ENCODE data around the gene MYO3B.
"Not testable (repeated sequence)": the region's sequence is repeated elsewhere in the genome, so short reads cannot be mapped to it uniquely, and the experiment has no call there.

The MYO3B gene

GRCh38 chr2:170530803-170531564, 353.0 kb downstream of the MYO3B start:
- DNase-seq, result no peak

GRCh38 chr2:170531876-170532275, 353.9 kb downstream of the MYO3B start:
- DNase-seq, result no peak

- no peak for DNase-seq
These were observed 355.2 kb downstream of the MYO3B start for GRCh38 chr2:170533156-170533555.

- no peak for DNase-seq
These were observed 357.6 kb downstream of the MYO3B start for GRCh38 chr2:170535552-170535951.

GRCh38 chr2:170544817-170545216, 366.9 kb downstream of the MYO3B start:
- DNase-seq, result no peak

- no peak for DNase-seq
These were observed 370.4 kb downstream of the MYO3B start for GRCh38 chr2:170548304-170548703.

DNA sequence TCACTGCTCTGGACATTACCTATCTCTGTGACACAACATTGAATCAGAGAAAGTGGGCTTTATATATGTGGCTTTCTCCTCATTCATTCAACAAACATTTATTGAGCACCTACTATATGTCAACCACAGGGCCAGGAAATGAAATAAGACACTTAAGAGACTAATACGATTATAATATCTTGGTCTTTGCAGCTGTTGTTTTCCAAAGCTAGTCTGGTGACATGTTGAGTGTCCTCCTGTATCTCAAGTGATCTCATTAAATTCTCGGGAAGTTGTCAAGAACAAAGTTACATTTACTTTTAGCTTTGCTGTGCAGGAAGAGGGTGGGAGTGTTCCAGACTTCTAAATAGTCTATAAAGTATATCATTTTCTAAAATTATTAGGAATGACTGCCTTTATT, 372.6 kb downstream of the MYO3B start:
- no peak for DNase-seq

GRCh38 chr2:170551899-170552298, 374.0 kb downstream of the MYO3B start:
- not testable (repeated sequence) for DNase-seq

DNA sequence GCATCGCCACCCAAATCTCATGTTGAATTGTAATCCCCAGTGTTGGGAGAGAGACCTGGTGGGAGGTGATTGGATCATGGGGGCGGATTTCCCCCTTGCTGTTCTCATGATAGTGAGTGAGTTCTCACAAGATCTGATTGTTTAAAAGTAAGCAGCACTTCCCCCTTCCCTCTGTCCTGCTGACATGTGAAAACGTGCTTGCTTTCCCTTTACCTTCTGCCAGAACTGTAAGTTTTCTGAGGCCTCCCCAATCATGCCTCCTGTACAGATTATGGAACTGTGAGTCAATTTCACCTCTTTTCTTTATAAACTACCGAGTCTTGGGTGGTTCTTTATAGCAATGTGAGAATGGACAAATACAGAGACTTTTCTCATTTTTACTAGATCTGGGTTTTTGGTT, 375.8 kb downstream of the MYO3B start:
- DNase-seq, result no peak

GRCh38 chr2:170554278-170554955, 376.5 kb downstream of the MYO3B start:
- DNase-seq, result no peak

GRCh38 chr2:170562928-170563327, 385.0 kb downstream of the MYO3B start:
- no peak for DNase-seq

DNA sequence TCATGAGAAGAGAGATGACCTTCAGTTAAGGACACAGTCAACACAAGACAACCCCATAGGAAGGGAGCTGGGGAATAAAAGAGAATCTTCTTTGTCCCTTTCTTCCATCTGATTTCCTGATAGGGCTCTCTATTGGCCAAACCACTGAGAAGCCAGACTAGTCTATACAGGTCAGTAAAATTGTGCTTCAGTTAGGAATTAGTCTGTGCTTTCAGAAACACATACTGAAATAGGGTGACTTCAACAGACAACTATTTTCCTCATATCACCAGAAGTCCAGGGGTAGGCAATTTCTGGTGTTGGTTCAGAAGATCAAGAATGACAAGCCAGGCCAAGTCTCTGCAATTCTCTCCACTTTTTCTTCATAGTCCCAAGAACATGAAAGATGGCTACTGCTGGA, 385.5 kb downstream of the MYO3B start:
- DNase-seq, result no peak

DNA sequence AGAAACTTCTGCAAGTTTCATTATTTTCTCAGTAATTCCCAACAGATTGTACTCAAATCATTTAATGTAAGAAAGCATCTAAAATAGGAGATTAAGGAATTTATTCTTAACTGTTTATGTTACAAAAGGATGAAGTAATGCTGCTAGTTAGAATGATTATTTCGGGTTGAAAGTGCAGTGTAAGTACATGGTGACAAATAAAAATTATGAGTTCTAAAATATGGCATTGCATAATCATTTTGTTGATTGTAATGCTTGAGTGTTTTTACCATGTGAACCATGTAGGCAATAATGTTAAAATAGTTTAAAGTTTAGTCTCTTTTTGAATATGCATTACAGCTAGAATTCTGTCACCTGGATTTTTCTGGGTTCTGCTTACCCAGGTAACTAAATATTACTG, 388.2 kb downstream of the MYO3B start:
- DNase-seq, result no peak

DNA sequence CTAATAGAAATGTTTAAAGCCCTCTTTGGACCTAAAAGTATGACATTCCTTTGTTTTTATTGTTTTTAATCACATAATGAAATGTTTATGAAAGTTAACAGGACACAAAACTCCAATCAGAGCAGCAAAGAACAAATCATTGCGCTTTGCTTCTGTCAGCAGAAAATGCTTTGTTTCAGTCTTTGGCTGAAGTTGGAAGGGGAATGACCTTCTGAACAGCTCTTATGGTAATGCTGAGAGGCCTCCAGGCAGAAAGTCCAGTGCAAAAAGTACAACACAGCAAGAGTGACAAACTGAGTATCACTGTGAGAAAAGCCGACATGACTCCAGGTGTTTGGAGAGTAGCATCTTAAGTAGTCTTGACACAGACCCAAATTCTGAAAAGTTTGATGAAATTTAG, 389.5 kb downstream of the MYO3B start:
- no peak for DNase-seq

- no peak for DNase-seq
These were observed 390.6 kb downstream of the MYO3B start for GRCh38 chr2:170568511-170568910.

GRCh38 chr2:170571612-170572011, 393.7 kb downstream of the MYO3B start:
- DNase-seq, result no peak

DNA sequence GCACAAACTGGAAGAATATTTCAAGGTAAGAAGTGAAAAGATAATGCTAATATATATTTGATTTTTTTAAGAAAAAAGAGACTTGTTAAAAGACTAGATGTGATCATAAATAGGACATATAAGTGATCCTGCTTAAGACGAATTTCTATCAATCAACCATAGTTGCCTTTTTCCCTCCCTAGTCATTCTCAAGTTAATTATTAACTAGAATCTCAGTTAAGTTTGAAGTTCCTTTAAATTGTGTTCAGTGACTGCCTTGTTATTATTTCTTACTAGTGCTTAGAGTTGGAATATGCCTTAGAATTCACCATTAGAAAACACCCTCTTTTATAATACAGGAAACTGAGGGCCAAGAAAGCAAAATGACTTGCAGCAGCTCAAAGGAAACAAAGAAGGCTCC, 395.7 kb downstream of the MYO3B start:
- no peak for DNase-seq

DNA sequence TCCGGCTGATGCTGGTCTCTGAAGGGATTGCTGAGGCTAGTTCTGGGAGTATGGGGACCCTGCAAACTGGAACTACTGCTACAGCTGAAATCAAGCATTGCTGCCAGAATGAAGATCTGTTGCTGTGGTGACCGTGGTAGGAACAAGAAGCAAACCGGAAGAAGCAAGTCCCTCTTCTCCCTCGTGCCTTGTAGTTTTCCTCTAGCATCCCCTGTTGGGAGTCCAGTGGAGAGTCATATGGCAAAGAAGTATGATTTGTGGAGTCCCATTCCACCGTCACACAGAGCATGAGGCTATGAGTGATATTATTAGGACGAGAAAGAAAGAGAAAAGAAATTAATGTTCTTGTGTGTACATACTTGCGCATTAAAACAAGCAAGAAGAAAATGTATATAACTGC, 398.3 kb downstream of the MYO3B start:
- no peak for DNase-seq

DNA sequence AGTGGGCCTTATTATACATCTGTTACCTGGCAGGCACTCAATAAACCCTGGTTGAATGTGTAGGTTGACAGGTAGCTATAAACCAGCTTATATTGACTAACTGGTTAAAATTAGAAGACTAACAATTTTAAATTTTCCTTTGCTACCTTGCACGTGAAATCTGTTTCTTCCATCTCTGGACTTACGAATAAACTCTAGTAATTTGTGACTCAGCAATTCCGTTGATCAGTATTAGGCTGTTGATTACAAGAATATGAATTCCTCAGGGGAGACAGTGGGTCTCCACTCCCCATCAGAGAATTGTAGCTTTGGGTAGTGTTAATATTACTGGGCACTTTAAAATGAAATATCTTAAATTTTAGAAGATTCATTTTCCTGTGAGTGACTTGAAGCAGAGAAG, 399.4 kb downstream of the MYO3B start:
- DNase-seq, result no peak

DNA sequence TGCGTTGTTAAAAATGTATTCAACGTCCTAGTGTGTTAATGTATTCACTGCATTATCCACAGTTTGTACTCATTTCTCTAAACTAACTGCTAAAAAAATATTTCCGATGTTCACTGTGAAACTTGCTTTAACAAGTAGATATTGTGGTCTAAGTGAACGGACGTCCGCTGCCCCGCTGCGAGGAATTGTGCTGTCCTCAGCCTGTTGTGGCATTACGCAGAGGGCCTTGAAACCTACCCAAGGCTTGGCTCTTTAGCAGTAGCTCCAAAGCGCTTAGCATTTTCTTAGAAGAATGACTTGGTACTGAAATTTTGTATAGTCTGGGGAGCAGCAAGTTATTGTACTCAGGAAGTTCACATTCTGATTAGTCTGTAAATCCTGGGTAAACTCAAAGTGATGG, 400.7 kb downstream of the MYO3B start:
- no peak for DNase-seq

DNA sequence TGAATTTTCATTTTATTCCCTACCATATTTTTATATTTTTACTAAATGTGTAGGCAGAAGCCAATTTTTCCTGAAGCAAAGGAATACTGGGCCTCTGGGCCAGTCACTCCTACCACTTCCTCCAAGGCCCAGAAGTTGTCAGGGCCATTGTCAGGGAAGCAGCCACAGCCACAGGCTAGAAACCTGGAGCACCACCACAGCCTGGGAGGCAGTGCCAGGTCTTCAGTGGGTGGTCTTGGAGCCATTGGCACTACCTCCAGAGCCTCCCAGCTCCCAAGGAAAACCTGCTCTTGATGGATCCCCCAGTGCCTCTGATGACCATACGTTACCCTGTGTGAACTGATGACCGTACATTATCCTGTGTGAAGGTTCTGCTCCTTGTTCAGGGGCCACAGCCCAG, 401.6 kb downstream of the MYO3B start:
- DNase-seq, result no peak

DNA sequence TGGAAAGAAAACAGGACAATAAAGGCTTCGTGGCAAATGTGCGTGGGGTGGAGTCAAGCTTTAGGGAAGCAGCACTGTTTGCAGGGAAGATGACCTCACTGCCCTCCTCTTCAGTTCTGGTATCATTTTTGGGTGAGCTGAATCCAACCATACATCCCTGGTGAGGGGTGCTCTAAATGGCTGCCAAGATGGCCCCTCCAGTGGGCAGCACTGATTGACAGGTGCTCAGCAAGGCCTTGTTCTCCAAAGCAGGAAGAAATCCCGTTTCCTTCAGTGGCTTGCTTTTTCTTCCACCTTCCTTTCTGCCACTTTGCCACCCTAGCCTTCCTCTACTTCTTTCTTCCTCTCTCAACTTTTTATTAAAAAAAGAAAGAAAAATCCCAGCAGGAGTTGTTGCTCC, 404.4 kb downstream of the MYO3B start:
- DNase-seq, result no peak

DNA sequence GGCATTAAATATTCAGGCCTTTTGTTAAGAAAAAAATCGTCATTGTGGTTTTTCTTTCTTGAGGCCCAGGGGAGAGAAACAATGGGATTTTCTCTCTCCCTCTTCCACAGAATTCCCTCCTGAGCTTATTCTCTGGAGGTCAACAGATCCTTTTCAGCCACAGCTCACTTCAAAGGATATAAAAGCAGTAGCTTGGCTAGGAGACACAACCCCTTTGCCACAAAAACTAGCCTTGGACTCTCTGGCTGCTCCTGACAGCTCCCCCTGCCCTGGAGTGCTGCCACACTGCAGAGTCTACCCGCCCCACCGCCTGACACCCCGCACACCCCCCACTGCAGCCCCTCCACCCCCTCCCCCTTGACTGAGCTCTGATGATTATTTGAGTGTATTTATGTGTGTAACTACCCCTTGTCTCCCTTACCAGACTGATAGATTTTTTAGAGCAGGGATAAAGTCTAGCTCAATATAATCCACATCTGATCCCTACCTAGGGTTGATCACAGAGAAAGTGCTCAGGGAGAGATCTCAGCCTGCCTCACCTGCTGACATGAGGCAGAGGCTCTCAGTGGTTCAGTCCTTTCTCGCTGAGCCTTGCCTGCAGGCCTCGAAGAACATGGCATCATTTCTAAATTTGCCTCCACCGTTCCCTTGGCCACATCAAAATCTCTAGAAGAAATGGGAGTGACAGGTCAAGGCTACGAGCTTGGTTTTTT, 405.0 kb downstream of the MYO3B start:
- no peak for DNase-seq

GRCh38 chr2:170585067-170585466, 407.1 kb downstream of the MYO3B start:
- DNase-seq, result no peak
